ENCODE data around the gene TRPV4. TPM values are rescaled to one million over a fixed set of nuclear protein-coding genes. Genes with fewer than 3 reads are reported as not detected.

The TRPV4 gene
- total and polyA plus RNA-seq, 9 of the 15 experiments (the other 6 are each of a cell fraction or from before 2014, with no cell fraction given) = 0.13 TPM; not detected in 8

- TF ChIP-seq TFAP4 (CRISPR knock-in tag; IDR thresholded peaks at IDR 0.05; ENCODE audit: borderline replicate concordance) (no peak), RBFOX2 (IDR thresholded peaks at IDR 0.05; ENCODE audit: low read depth, low read length) (peak; percentile 48; the same call in 1 of the 2 replicates), GABPA (tag; conservative IDR thresholded peaks at IDR 0.05; ENCODE audit: low read depth) (peak; percentile 89), PML (IDR thresholded peaks at IDR 0.05; ENCODE audit: low read length) (no peak), NELFE (IDR thresholded peaks at IDR 0.05; ENCODE audit: insufficient read depth, insufficient read length) (no peak), TRIM25 (IDR thresholded peaks at IDR 0.05; ENCODE audit: borderline replicate concordance) (0 out of 2 replicates have a peak, but pooled peaks have one; percentile 63), ETS1 (conservative IDR thresholded peaks at IDR 0.05; ENCODE audit: control insufficient read depth, low read depth, low read length) (peak; percentile 74; the same call in 1 of the 2 replicates), ZNF77 (CRISPR knock-in tag; IDR thresholded peaks at IDR 0.05) (no peak), POLR2H (tag; IDR thresholded peaks at IDR 0.05; ENCODE audit: low read depth) (no peak), ATF7 (IDR thresholded peaks at IDR 0.05) (no peak; the same call in 1 of the 2 replicates), GATAD2B (IDR thresholded peaks at IDR 0.05; ENCODE audit: borderline replicate concordance) (peak; percentile 96; the same call in 1 of the 2 replicates), KAT8 (IDR thresholded peaks at IDR 0.05; ENCODE audit: low read depth) (no peak), ZBTB12 (CRISPR knock-in tag; IDR thresholded peaks at IDR 0.05) (peak; percentile 21; the same call in 1 of the 2 replicates), ARID1B (IDR thresholded peaks at IDR 0.05) (no peak), TRIM24 (IDR thresholded peaks at IDR 0.05) (no peak), HDAC1 (IDR thresholded peaks at IDR 0.05) (peak in 1 of 2 experiments; percentile 58; a peak in 2 of 4 replicates), KDM5B (IDR thresholded peaks at IDR 0.05; ENCODE audit: insufficient replicate concordance, low read depth, low read length) (peak; percentile 37), FOS (IDR thresholded peaks at IDR 0.05; ENCODE audit: extremely low read depth, insufficient read length) (peak; percentile 83), NFYB (IDR thresholded peaks at IDR 0.05; ENCODE audit: extremely low read depth, insufficient read length) (peak; percentile 78), ZKSCAN3 (CRISPR knock-in tag; IDR thresholded peaks at IDR 0.05) (no peak), ZNF347 (CRISPR knock-in tag; IDR thresholded peaks at IDR 0.05; ENCODE audit: low read depth) (no peak), CREM (IDR thresholded peaks at IDR 0.05; ENCODE audit: low read depth) (peak; percentile 88), STAT5A (IDR thresholded peaks at IDR 0.05; ENCODE audit: borderline replicate concordance, low read length) (no peak), SMC3 (conservative IDR thresholded peaks at IDR 0.05; ENCODE audit: insufficient read depth, low read depth, low read length) (peak; percentile 56)
These were observed 47.1 kb upstream of the TRPV4 start, which contains the start of gene GLTP (continued) for GRCh38 chr12:109880043-109880931.
